GM21367 (cell line): ENCODE measurements around the gene CCT4.
"Not testable (repeated sequence)": the region's sequence is repeated elsewhere in the genome, so short reads cannot be mapped to it uniquely, and the experiment has no call there.

Experiments used
- ATAC-seq: cut with Tn5 transposase; IDR thresholded peaks from one replicate; pipeline ENCODE4 v1.9.1; 2021; ENCODE audit not compliant: unreplicated experiment

The CCT4 gene

DNA sequence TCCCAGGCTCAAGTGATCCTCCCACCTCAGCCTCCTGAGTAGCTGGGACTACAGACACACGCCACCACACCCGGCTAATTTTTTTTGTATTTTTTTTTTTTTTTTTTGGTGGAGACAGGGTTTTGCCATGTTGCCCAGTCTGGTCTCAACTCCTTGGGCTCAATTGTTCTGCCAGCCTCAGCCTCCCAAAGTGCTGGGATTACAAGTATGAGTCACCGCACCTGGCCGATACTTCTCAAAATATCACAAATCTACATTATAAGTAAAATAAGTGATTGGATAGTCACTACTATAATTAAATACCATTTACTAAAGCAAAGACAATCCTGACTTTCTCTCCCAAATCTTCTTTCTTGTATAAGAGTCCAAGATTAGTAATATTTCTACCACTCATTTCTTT lies 9.1 kb downstream of the CCT4 start:
- ATAC-seq: not testable (repeated sequence)

DNA sequence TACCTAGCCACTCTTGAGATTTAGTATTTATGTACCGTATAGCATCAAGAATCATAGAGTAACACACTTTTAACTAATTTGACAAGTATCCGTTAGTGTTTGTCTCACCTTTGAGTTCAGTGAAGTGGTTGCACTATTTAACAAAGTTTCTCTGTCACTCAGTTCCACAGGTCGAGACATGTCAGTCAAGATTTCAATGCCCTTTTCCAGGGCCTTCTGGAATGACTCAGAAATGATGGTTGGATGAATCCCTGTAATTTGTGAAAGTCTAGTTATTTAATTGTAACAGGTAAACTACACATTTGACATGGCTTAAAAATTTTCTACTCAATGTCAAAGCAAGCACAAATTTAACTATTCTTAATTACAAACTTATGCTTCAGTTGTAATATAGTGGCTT lies 9.7 kb downstream of the CCT4 start:
- ATAC-seq: no peak

DNA sequence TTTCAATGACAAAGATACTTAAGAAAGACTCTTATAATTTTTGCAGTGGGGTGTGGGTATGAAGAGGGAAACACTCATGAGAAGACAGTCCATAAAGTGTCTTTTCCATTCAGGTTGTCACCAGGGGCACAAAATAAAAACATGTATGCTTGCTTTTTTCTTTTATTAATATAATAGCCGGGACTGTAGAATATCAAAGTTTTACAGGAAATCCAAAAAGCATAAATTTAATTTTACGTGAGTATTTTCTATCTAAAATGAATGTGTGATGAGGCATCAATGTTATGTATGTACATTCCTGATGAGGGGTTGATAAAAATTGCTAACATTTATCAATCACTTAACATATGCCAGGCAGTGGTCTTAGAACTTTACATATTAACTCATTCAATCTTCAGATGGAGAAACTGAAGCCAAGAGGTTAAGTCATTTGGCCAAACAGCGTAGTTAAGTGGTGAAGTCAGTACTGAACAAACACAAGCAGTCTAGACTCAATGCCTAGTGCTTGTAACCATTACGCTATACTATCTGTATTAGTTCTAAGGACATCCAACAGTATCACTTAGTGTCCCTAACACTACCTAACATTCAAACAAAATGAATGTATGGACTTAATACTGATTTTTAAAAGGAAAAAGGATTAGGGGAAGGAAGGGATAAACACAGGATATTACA lies 10.7 kb downstream of the CCT4 start:
- ATAC-seq: no peak

- no peak for ATAC-seq
Measured at GRCh38 chr2:61876400-61876799, 12.1 kb downstream of the CCT4 start.

- not testable (repeated sequence) for ATAC-seq
Measured at GRCh38 chr2:61866482-61867089, 21.9 kb downstream of the CCT4 start.

DNA sequence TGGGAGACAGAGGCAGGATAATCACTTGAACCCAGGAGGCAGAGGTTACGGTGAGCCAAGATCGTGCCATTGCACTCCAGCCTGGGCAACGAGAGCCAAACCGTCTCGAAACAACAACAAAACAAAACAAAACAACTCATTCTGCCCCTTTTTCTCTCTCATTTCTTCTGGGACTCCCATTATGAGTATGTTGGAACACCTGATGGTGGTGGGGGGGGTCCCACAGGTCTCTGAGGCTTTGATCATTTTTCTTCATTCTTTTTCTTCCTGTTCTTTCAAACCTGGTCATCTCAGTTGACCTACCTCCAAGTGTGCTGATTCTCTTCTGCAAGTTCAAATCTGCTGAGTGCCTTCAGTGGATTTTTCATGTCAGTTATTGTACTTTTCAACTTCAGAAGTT lies 26.4 kb downstream of the CCT4 start:
- no peak for ATAC-seq

- no peak for ATAC-seq
Measured at GRCh38 chr2:61857224-61857623, 31.2 kb downstream of the CCT4 start.

- ATAC-seq: no peak
Measured at GRCh38 chr2:61855318-61855613, 33.2 kb downstream of the CCT4 start.

- peak; percentile 88 for ATAC-seq
Measured at GRCh38 chr2:61854564-61855317, 33.7 kb downstream of the CCT4 start.

DNA sequence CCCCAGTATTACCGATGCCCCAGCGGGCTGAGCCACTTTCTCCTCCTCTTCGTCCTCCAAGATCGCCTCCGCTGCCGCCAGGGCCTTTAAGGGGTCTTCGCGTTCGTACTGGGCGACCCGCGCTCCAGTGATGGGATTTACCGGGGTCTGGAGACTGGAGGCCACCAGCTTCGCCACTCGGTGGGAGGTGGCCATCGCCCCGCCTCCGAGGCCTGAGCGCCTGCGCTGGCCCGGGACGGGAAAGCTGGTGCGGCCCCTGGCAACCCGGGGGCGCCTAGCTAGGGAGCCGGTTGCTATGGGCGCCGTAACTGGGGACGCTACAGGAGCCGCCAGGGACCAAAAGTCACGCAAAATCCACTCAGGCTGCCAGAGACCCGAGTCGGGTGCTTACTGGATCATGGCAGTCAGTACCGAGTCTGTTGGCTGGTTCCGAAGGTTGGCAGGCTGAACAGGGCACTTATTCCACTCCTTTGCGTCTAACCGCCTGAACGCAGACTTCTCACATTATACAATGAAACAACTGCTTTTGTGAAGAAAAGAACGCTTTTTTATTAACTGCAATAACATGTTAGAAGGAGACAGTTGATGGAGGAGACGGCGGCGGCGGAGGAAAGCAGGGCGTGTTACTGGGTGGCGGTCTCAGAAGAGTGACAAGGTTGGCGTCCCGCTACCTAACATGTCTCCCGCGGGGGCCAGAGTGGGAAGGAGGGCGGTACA lies 34.5 kb downstream of the CCT4 start, which contains the start of gene FAM161A:
Gene FAM161A (minus strand): TSS at position 214 of the 717 bp plus-strand sequence. CDS start 19 bp downstream, at position 195.
- ATAC-seq: peak; percentile 56

GRCh38 chr2:61853086-61853846 lies 35.2 kb downstream of the CCT4 start:
- peak; percentile 49 for ATAC-seq

GRCh38 chr2:61851270-61851669 lies 37.2 kb downstream of the CCT4 start:
- ATAC-seq: not testable (repeated sequence)

- no peak for ATAC-seq
Measured at GRCh38 chr2:61845320-61845719, 43.1 kb downstream of the CCT4 start.

GRCh38 chr2:61841286-61841685 lies 47.2 kb downstream of the CCT4 start:
- ATAC-seq: no peak

DNA sequence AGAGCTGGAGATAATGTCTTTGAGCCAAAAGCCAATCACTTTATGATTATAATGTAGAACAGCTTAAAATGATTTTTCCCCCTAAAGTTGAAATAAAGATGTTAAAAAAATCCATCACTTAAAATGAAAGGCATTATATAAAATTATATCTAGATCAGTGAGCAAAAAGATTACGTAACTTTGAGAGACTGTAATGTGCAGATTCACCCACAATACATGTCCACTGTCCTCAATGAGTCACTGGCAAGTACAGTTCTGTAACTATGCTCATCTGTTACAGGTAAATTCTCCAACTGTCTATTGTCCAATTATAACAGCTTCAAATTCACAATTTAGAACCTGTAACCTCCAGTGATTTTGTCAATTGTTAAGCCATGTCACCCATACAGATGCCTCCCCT lies 53.6 kb downstream of the CCT4 start:
- no peak for ATAC-seq

GRCh38 chr2:61833971-61834370 lies 54.5 kb downstream of the CCT4 start:
- ATAC-seq: no peak

GRCh38 chr2:61832183-61832841 lies 56.1 kb downstream of the CCT4 start:
- no peak for ATAC-seq

DNA sequence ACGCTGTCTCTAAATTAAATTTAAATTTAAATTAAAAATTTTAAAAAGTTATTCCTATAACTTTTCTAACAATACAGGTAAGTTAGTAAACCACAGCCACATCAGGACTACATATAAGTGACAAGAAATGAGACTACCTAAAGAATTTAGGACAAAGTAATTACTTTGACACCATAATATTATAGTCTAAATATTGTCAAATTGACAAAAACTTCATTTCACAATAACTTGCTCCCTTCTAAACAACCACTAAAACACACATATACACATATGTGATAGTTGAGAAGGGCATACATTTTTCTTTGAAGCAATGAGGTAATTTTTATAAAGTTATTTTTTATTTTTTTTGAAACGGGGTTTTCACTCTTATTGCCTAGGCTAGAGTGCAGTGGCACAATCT lies 66.2 kb downstream of the CCT4 start:
- no peak for ATAC-seq
